DOHH2 (cell line): ENCODE results near the gene SORBS1.

Source experiments
- H3F3A ChIP-seq: fragments of 200-600 bp; sonication (generic), shearing (Covaris generic); 2 replicates; pipeline ENCODE4 v1.6.0; 2016; ENCODE audit warnings: antibody characterized with exemption, mild to moderate bottlenecking; ENCODE audit not compliant: control insufficient read depth, insufficient read depth
- H3K27ac ChIP-seq: fragments of 200-600 bp; sonication (generic); 2 replicates; pipeline ENCODE4 v1.5.1; 2014; ENCODE audit warnings: low read depth, mild to moderate bottlenecking, low read length, moderate library complexity
- H3K27me3 ChIP-seq: fragments of 200-600 bp; sonication (generic); 2 replicates; pipeline ENCODE4 v1.6.1; 2014; ENCODE audit warnings: mild to moderate bottlenecking, low read length, mixed read lengths; ENCODE audit not compliant: control insufficient read depth
- H3K36me3 ChIP-seq: fragments of 200-600 bp; sonication (generic); 2 replicates; pipeline ENCODE4 v1.6.1; 2014; ENCODE audit warnings: mild to moderate bottlenecking, low read length, moderate library complexity, mixed read lengths; ENCODE audit not compliant: control insufficient read depth
- H3K4me1 ChIP-seq: fragments of 200-600 bp; sonication (generic); 2 replicates; pipeline ENCODE4 v1.6.1; 2014; ENCODE audit warnings: mild to moderate bottlenecking, low read length, mixed read lengths; ENCODE audit not compliant: control insufficient read depth
- H3K4me2 ChIP-seq: fragments of 200-600 bp; sonication (generic); 2 replicates; pipeline ENCODE4 v1.6.0; 2014; ENCODE audit warnings: mild to moderate bottlenecking, low read length, moderate library complexity
- H3K4me3 ChIP-seq: fragments of 200-600 bp; sonication (generic); 2 replicates; pipeline ENCODE4 v1.5.1; 2014; ENCODE audit warnings: mild to moderate bottlenecking, low read length, mixed read lengths
- H3K79me2 ChIP-seq: fragments of 200-600 bp; sonication (generic); 2 replicates; pipeline ENCODE4 v1.6.1; 2014; ENCODE audit warnings: mild to moderate bottlenecking, low read length, mixed read lengths; ENCODE audit not compliant: control insufficient read depth
- H3K9me2 ChIP-seq: fragments of 200-600 bp; sonication (generic); replicated peaks from 2 replicates; pipeline ENCODE4 v1.6.1; 2014; ENCODE audit warnings: mild to moderate bottlenecking, low read length, mixed read lengths; ENCODE audit not compliant: control insufficient read depth
- H3K9me3 ChIP-seq: fragments of 200-600 bp; sonication (generic); 2 replicates; pipeline ENCODE4 v1.6.1; 2014; ENCODE audit warnings: antibody characterized with exemption, low read length, mixed read lengths; ENCODE audit not compliant: control insufficient read depth, insufficient read depth
- H4K20me1 ChIP-seq: fragments of 200-600 bp; sonication (generic); 2 replicates; pipeline ENCODE4 v1.6.0; 2014; ENCODE audit warnings: low read depth, mild to moderate bottlenecking, antibody characterized with exemption, low read length, moderate library complexity; ENCODE audit not compliant: control insufficient read depth, insufficient read depth
- EZH2phosphoT487 ChIP-seq: fragments of 200-600 bp; sonication (generic); IDR thresholded peaks from 2 replicates; pipeline ENCODE4 v1.6.1; 2017; ENCODE audit warnings: borderline replicate concordance, mild to moderate bottlenecking, antibody characterized with exemption, low read length, moderate library complexity, mixed read lengths
- TF ChIP-seq, protein P1 (sequence below): fragments of 200-600 bp; sonication (generic); IDR thresholded peaks from one replicate; pipeline ENCODE4 v1.5.1; 2014; ENCODE audit warnings: antibody characterized with exemption, mild to moderate bottlenecking, low read depth, low read length; ENCODE audit not compliant: poor library complexity, severe bottlenecking

SORBS1 gene

DNA sequence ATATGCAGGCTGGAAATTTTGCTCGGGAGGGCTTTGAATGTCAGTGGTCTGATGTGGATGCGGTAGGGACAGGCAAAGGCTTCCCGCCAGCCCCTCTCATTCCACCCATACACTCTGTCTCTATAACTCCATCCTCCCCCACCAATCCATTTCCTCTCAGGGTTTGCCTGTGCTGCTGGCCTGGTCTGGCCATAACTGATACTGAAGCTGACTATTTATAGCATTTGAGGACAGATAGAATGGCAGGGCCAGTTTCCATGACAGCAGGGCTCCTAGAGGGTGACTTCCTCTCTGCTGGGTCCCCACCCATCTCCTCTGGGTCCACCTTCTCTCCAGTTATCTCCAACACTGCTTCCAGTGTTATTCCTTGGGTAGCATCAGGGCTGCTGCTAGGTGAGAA, 263.8 kb downstream of the SORBS1 start:
- Histone ChIP-seq H3K9me2 (no peaks in the 10 kb centered on the region), H3F3A (peaks cover 27% of the 10 kb centered on the region), H3K79me2 (no peaks in the 10 kb centered on the region), H3K4me2 (peak overlapping the region; percentile 39), H3K27me3 (no peaks in the 10 kb centered on the region), H3K4me3 (no peak overlapping the region), H3K9me3 (no peaks in the 10 kb centered on the region), H3K36me3 (no peaks in the 10 kb centered on the region), H3K4me1 (peaks cover 54% of the 10 kb centered on the region), H3K27ac (no peak overlapping the region), H4K20me1 (no peaks in the 10 kb centered on the region)
- TF ChIP-seq EZH2phosphoT487, result no peak
- TF ChIP-seq, protein P1, sequence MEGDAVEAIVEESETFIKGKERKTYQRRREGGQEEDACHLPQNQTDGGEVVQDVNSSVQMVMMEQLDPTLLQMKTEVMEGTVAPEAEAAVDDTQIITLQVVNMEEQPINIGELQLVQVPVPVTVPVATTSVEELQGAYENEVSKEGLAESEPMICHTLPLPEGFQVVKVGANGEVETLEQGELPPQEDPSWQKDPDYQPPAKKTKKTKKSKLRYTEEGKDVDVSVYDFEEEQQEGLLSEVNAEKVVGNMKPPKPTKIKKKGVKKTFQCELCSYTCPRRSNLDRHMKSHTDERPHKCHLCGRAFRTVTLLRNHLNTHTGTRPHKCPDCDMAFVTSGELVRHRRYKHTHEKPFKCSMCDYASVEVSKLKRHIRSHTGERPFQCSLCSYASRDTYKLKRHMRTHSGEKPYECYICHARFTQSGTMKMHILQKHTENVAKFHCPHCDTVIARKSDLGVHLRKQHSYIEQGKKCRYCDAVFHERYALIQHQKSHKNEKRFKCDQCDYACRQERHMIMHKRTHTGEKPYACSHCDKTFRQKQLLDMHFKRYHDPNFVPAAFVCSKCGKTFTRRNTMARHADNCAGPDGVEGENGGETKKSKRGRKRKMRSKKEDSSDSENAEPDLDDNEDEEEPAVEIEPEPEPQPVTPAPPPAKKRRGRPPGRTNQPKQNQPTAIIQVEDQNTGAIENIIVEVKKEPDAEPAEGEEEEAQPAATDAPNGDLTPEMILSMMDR, result no peak

GRCh38 chr10:95296764-95297163, 264.4 kb downstream of the SORBS1 start:
- Histone ChIP-seq H3K36me3 (no peaks in the 10 kb centered on the region), H3K9me2 (no peaks in the 10 kb centered on the region), H3K4me1 (peaks cover 61% of the 10 kb centered on the region), H3K27ac (no peak overlapping the region), H3K27me3 (no peaks in the 10 kb centered on the region), H3F3A (peaks cover 32% of the 10 kb centered on the region), H3K9me3 (no peaks in the 10 kb centered on the region), H3K4me3 (0 out of 2 replicates have a peak overlapping the region, but pooled peaks have one; percentile 3), H3K4me2 (peak overlapping the region; percentile 96), H3K79me2 (no peaks in the 10 kb centered on the region), H4K20me1 (no peaks in the 10 kb centered on the region)
- no peak for TF ChIP-seq EZH2phosphoT487
- TF ChIP-seq, protein P1, result no peak

DNA sequence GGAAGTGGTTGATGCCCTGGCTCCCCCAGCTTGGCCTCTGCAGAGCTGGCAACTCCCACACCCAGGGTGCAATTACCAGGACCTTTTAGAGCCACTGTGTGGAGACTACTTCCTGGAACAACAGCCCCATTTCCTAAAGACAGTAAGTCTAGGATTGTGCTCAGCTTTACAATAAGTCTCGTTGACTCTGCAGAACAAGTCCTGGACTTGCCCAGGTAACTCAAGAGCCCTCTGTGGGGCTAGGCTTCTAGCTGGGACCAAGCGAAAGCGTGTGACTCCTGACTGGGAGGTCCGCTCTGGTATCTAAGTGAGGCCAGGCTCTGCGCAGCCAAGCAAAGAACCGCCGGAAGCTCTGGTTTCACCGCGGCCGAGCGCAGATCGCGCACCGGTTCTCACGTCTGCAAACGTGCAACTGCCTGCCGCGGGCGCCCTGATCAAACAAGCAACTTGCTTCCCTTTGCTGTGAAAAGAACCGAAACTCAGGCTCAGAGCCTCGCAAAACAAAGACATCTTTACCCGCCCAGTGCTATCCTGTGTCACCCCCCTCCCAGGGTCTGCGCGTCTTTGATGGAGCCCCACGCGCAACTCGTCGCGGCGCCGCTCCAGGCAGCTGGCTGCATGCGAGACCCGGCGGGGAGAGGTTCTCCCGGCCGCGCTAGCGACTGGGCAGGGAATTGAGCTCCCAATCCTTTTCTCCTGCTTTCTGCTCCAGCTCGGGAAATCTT, 266.0 kb downstream of the SORBS1 start:
- H3K27ac ChIP-seq, result peak overlapping the region; percentile 97
- peak overlapping the region; percentile 72 for H3K4me3 ChIP-seq

More for the DNA sequence above, 266.0 kb downstream of the SORBS1 start:
- Histone ChIP-seq H3K4me2 (peak overlapping the region; percentile 96), H3K4me1 (peaks cover 68% of the 10 kb centered on the region), H3K9me3 (no peaks in the 10 kb centered on the region), H3K36me3 (no peaks in the 10 kb centered on the region), H3K79me2 (peaks cover 5% of the 10 kb centered on the region), H3K9me2 (no peaks in the 10 kb centered on the region), H3K27me3 (no peaks in the 10 kb centered on the region), H3F3A (peaks cover 32% of the 10 kb centered on the region), H4K20me1 (no peaks in the 10 kb centered on the region)
- TF ChIP-seq EZH2phosphoT487, result no peak
- TF ChIP-seq, protein P1, result no peak
